Hematopoietic multipotent progenitor cell treated with erythropoietin and hydrocortisone succinate and interleukin-3 and kit ligand, for 6 days (in vitro differentiated cells): ENCODE results near the gene ENOX1.
A peak's percentile ranks its signal among the peaks of the same experiment; 100 is the strongest.

Source experiments
- DNase-seq: peaks from one replicate; pipeline ENCODE4 v3.0.0-alpha.2; 2015

Gene ENOX1

DNA sequence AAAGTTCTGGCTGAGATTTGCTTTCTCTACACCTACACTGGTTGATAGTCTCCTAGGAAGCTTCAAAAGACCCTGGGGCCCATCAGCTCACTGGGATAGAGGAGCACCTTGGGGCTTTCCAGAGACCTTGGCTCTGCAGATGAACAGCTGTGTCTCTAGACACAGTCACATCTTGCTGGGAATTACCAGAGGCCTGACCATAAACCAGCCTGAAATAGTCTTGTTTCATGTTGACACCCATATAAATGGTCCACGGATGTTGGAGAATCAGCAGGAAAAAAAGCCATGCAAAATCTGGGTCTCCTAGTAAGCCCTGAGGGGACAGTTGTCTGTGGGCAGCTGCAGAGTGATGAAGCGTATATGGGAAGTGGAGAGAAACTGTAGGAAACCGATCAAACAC is 555.8 kb downstream of the ENOX1 start:
- no peak for DNase-seq

- no peak for DNase-seq
These were observed 557.3 kb downstream of the ENOX1 start for GRCh38 chr13:43229506-43229905.

DNA sequence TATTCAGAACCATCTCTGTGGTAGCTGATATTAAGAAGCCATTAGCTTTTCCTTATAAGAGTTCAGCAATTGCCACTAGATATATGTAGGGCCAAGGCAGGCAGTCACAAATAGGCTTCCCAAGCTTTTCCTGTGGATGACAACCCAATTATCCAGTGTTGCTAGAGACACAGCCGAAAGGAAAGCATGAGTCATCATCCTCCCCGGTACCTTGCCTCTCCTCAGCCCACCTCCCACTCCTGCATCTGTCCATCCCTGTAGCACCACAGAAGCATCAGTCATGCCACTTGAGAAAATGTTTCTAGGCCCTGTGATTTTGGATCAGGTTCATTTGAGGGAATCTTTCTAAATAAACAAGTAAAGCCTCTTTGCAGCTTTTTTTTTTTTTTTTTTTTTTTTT is 559.1 kb downstream of the ENOX1 start:
- no peak for DNase-seq

DNA sequence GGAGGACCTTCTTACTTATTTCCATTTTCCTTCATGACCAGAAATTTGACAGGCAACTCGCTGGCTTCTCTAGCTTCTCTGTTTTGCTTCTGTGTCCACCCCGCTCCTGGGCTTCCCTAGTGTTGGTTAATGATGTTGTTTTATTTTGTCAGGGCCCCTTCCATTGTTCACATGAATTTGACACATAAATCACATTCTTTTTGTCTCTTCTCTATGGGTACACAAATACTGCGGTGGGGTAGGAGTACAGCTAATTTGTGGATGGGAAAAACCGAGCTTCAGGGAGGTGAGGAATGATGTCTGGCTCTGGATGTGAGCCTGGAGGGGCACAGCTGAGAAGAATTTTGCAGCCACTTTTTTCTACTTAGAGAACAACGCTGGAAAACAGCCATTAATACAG is 563.6 kb downstream of the ENOX1 start:
- no peak for DNase-seq

GRCh38 chr13:43222086-43222485 is 564.7 kb downstream of the ENOX1 start:
- DNase-seq, result no peak

GRCh38 chr13:43221611-43222010 is 565.2 kb downstream of the ENOX1 start:
- no peak for DNase-seq

- DNase-seq, result no peak
These were observed 565.7 kb downstream of the ENOX1 start for GRCh38 chr13:43220873-43221595.

GRCh38 chr13:43214124-43214523 is 572.6 kb downstream of the ENOX1 start:
- DNase-seq, result no peak

GRCh38 chr13:43206838-43207237 is 579.9 kb downstream of the ENOX1 start:
- DNase-seq, result no peak

GRCh38 chr13:43205416-43205815 is 581.4 kb downstream of the ENOX1 start:
- DNase-seq, result no peak

DNA sequence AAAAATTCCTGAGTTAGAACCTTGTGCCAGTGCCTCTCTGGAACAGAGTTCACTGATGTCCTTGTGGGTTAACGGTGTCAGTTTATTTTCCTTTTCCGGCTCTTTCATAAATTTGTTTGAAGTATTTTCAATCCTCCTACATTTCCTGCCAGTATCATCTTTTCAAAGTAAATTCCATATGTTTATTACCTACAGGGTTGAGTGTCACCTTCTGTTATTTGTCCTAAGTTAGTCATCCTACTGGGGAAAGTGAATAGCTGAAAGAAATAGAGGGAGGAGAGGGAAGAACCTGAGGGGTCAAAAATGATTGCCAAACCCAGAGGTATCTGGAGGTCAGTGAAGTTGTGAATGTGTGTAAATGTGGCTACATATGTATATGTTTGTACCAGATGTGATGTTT is 582.2 kb downstream of the ENOX1 start:
- no peak for DNase-seq

- no peak for DNase-seq
These were observed 583.0 kb downstream of the ENOX1 start for GRCh38 chr13:43203781-43204180.

DNA sequence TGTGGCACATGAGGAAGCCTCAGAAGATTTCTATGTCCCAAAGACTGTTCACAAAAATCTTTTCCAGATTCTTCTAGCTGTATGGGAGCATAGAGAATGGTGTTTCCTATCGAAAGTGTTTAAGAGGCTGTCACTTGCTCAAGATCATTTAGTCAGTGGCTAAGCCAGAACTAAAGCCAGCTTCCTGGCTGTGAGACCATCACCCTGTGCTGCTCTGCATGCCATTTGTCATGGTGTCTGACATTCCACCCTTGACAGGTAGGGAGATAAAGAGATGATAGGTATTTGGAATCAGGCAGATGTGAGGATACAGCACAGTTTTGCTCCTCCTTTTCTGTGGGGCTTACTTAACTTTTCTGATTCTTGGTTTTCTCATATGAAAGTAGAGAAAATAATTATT is 586.0 kb downstream of the ENOX1 start:
- no peak for DNase-seq

DNA sequence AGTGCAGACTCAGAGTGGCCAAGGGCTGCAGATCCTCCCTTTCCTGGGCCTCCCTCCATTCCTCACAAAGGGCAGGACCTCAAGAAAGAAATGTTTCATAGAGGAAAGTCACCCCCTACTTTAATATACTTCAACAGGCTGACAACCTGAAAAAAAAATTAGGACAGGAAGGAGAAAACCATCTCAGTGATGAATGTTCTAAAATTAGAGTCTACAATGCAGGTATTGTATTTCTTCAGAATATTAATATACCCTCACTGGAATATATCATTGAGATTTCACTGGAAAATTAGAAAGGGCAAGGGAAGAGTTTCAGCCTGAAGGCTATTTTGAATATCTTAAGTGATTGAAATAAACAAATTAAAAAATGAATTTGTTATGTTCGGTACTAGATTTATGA is 586.5 kb downstream of the ENOX1 start:
- no peak for DNase-seq

GRCh38 chr13:43196750-43197370 is 589.9 kb downstream of the ENOX1 start:
- DNase-seq, result no peak

- DNase-seq, result no peak
These were observed 590.6 kb downstream of the ENOX1 start for GRCh38 chr13:43196086-43196621.

GRCh38 chr13:43195551-43195950 is 591.2 kb downstream of the ENOX1 start:
- peak; percentile 4 for DNase-seq

GRCh38 chr13:43195112-43195511 is 591.7 kb downstream of the ENOX1 start:
- DNase-seq, result no peak

DNA sequence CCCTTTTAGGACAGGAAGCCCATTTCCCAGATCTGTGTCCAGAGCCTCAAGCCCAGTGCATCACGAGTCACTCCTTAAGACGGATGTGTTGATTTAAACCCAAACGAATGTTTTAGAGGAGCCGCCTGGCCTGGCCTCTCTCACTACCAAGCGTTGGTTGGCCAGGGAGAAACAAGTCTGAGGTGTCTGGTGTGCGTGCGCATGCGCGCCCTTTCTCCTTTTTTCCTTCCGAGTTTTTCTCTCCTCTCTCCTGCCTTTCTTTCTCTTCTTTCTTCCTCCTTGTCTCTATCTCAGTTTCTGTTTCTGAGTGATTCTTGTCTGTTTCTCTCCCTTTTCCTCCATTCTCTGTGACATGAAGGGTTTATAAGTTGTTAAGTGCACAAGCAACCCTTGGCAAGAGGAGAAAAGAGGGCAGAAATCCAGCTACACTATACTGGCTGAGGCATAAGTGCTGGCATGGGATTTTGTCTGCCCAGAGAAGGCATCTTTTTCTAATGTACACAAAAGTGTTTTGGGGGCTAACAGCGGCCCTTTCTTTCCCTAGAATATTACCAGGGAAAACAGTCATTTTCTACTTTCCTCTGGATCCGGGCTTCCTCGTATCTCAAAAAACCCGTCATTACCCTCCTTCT is 592.9 kb downstream of the ENOX1 start:
- DNase-seq, result no peak

DNA sequence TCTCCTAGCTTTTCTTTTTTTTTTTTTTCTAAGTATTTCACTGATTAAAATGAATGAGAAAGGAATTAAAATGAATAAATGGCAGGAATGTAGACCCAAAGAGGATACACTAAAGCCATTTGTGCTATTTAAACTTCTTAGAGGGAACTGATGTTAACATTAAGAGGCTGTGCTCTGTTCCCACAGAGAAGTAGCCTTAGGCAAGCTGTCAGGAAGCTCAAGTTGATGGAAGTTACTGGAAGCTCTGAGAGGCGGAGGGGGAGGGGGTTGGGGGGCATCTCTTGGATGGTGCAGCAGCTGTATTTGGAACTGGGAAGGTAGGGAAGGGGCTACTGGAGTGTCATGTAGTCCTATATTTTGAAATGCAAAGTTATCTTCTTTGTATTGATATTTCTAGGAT is 595.2 kb downstream of the ENOX1 start:
- no peak for DNase-seq

GRCh38 chr13:43185226-43185625 is 601.5 kb downstream of the ENOX1 start:
- DNase-seq, result no peak

DNA sequence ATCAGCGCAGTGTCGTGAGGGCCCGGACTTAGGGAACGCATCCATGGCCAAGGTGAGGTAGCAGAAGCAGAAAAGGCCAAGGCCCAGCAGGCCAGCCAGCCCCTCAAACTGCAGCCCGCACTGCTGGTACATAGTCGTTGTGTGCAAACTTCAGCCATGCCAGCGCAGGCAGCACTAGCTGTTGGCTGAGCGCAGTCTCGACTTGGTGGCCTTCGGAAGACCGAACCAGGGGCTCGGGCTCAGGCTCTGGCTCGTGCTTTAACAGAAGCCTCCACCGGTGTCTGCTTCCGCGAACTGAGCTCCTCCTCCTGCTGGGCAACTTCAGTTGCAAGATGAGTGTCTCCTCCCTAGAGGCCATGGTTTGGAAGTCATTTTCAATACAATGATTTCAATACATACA is 605.9 kb downstream of the ENOX1 start:
- DNase-seq, result no peak

- DNase-seq, result no peak
These were observed 606.6 kb downstream of the ENOX1 start for GRCh38 chr13:43180036-43180660.

- DNase-seq, result no peak
These were observed 615.3 kb downstream of the ENOX1 start for GRCh38 chr13:43171489-43171888.
